Epithelial cell of proximal tubule (primary cell): ENCODE results near the gene LRRC74A. TPM values are rescaled to one million over a fixed set of nuclear protein-coding genes. Genes with fewer than 3 reads are reported as not detected.
"Not testable (repeated sequence)": the region's sequence is repeated elsewhere in the genome, so short reads cannot be mapped to it uniquely, and the experiment has no call there.

Experiments used
- DNase-seq: peaks from one replicate; pipeline ENCODE4 v3.0.0-alpha.2; 2011; ENCODE audit warnings: low read depth
- H3K4me3 ChIP-seq: 2 replicates; pipeline ENCODE4 v1.5.1; 2011; ENCODE audit warnings: low read depth, mild to moderate bottlenecking, low read length
- total RNA-seq: library from RNA; depleted of rRNA; stranded (reverse); fragments of >200 nt; gene quantifications from 2 replicates; pipeline ENCODE4 v1.2.3, GENCODE V29; 2015
- TF ChIP-seq, protein P1 (sequence below): conservative IDR thresholded peaks from 2 replicates; pipeline ENCODE4 v1.5.1; 2012; ENCODE audit warnings: low read depth, mild to moderate bottlenecking, low read length

LRRC74A gene
- total RNA-seq, 1 donor from 2014 or later, result not detected

- TF ChIP-seq, protein P1, sequence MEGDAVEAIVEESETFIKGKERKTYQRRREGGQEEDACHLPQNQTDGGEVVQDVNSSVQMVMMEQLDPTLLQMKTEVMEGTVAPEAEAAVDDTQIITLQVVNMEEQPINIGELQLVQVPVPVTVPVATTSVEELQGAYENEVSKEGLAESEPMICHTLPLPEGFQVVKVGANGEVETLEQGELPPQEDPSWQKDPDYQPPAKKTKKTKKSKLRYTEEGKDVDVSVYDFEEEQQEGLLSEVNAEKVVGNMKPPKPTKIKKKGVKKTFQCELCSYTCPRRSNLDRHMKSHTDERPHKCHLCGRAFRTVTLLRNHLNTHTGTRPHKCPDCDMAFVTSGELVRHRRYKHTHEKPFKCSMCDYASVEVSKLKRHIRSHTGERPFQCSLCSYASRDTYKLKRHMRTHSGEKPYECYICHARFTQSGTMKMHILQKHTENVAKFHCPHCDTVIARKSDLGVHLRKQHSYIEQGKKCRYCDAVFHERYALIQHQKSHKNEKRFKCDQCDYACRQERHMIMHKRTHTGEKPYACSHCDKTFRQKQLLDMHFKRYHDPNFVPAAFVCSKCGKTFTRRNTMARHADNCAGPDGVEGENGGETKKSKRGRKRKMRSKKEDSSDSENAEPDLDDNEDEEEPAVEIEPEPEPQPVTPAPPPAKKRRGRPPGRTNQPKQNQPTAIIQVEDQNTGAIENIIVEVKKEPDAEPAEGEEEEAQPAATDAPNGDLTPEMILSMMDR, result no peak
- DNase-seq, result no peak
- H3K4me3 ChIP-seq, result no peak overlapping the region
Observed at GRCh38 chr14:76883447-76883846, 57.2 kb downstream of the LRRC74A start.

DNA sequence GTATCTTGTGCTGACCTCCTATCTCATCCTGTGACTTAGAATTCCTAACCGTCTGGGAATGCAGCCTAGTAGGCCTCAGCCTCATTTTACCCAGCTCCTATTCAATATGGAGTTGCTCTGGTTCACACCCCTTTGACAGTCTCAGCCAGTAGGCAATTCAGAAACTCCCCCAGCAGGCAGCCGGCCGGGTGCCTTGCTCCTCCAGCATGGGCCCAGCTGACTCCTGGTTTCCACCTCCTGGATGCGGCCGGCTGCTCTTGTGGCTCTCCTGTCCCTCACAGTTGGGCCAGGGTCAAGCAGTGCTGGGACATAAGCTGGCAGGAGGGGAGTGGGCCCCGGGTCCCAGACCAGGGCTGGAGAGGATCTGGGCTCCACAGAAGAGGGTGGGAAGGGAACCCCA lies 58.2 kb downstream of the LRRC74A start:
- no peak overlapping the region for H3K4me3 ChIP-seq
- TF ChIP-seq, protein P1, result no peak
- no peak for DNase-seq

DNA sequence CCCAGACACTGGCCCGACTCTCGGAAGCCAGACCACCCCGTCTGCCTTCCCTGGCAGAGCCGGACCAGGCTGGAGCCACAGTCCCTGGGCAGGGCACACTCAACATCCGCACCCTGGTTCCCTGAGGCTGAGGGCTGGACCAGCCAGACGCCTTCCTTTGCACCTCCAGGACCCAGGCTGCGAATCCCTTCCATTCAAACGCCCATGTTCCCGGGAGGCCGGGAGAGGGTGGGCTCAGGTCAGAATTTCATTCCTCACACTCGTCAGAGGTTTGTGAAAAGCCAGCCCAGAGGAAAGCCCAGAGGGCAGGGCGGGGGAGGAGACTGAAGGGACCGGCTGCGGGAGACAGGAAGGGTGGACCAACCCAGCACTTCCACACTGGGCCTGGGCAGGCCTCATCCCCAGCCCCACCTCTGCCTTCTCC lies 58.7 kb downstream of the LRRC74A start:
- TF ChIP-seq, protein P1, result no peak

DNA sequence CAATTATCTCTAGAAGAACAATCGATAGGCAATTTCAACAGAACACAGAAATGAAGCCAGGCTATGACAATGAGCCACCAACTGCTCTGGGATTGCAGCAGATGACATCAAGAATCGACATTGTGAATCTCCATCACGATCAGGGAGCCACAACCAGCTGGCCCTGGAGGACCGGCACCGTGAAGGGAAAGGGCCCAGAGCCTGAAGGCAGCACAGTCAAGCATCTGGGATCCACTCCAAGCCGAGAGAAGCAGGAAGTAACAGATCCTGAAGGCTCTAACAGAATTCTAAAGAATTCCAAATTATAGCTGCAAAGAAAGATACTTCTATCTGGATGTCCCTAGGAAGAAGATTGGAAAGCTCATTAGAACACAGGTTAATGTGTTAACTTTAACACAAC lies 61.0 kb downstream of the LRRC74A start:
- TF ChIP-seq, protein P1, result no peak
- H3K4me3 ChIP-seq, result no peak overlapping the region
- no peak for DNase-seq

More for the DNA sequence above, 58.7 kb downstream of the LRRC74A start:
- no peak for DNase-seq
- H3K4me3 ChIP-seq, result no peak overlapping the region

GRCh38 chr14:76891391-76891790 lies 65.2 kb downstream of the LRRC74A start:
- TF ChIP-seq, protein P1, result no peak
- DNase-seq, result no peak
- H3K4me3 ChIP-seq, result no peak overlapping the region

DNA sequence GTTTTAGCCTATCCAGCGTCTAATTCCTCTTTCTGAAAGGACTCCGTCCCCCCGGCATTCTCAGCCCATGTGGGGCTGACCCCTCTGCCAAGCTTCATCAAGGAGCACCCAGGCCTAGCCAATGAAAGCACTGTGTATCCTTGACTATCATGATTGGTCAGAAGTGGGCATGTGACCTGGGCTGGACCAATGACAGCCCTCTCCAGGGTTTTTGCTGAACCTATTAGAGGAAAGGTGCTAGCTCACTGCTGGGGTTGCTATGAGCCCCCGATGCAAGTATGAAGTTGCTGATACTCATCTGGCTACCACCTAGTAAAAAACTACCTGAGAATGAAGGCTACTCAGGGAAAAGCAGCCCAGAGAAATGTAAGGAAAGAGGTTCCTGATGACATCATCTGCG lies 68.1 kb downstream of the LRRC74A start:
- H3K4me3 ChIP-seq, result no peak overlapping the region
- no peak for DNase-seq
- TF ChIP-seq, protein P1, result no peak

DNA sequence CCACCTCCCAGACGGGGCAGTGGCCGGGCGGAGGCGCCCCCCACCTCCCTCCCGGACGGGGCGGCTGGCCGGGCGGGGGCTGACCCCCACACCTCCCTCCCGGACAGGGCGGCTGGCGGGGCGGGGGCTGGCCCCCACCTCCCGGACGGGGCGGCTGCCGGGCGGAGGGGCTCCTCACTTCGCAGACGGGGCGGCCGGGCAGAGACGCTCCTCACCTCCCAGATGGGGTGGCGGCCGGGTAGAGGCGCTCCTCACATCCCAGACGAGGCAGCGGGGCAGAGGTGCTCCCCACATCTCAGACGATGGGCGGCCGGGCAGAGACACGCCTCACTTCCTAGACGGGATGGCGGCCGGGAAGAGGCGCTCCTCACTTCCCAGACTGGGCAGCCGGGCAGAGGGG lies 71.8 kb downstream of the LRRC74A start:
- DNase-seq, H3K4me3 ChIP-seq: not testable (repeated sequence)
